HG03558 (cell line): ENCODE data around the gene CEACAM18.
"Not testable (repeated sequence)": the region's sequence is repeated elsewhere in the genome, so short reads cannot be mapped to it uniquely, and the experiment has no call there.

Source experiments
- ATAC-seq: cut with Tn5 transposase; IDR thresholded peaks from one replicate; pipeline ENCODE4 v1.9.1; 2021; ENCODE audit warnings: moderate number of reproducible peaks; ENCODE audit not compliant: unreplicated experiment; ENCODE audit errors: extremely low read depth

Gene CEACAM18

GRCh38 chr19:51488491-51488890 is 10.2 kb downstream of the CEACAM18 start:
- ATAC-seq = no peak

DNA sequence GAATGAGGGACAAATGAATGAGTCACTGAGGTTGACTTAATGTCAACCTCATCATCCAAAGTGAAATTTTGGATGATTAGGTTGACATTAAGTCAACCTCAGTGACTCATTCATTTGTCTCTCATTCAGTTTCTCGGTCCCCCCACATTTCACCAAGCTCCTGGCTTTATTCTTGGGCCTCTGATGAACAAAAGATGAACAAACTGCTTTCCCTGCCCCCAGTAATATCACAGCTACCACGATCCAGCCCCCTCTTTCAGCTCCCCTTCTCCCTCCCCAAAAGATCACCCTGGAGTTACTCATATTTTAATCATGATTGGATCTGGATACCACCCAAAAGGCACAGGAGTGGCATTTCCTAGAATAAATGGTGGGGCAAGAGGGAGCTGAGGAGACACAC is 10.8 kb downstream of the CEACAM18 start:
- ATAC-seq = no peak

DNA sequence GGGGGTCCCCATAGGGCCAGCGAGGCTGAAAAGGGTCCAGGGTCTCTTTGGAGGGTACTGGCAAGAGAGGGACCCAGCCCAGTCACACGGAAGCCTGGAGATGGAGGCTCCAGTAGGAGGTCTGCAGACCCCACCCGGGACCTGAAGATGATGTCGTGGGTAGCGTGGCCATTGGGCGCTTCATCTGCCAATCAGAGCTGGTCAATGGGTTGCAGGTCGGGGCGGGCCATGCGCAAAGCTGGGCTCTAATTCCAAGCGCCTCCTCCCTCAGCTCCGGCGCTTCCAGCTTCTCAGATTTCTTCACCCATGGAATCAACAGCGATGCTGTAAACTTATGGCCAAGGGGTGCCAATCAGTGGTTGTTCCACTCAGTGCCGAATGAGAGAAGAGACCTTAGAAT is 12.3 kb downstream of the CEACAM18 start:
- ATAC-seq = no peak

DNA sequence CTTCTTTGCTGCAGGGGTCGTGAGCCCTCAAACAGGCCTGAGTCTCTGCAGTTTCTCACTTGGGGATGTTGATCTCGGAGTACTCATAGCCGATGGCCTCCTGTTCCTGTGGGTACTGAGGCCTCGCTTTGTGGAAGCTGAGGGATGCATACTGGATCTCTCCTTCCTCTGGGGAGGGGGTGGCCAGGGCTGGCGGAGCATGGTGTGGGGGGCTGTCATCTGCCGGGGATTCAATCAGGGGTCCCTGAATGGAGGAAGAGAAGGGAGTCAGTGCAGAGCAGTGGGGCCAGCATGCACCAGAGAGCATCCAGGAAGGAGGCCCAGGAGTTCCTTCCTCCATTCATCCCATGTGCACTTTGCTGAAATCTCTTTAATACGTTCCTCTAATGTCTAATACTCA is 13.2 kb downstream of the CEACAM18 start:
- ATAC-seq = no peak

GRCh38 chr19:51493776-51494175 is 15.4 kb downstream of the CEACAM18 start:
- ATAC-seq = no peak

- no peak for ATAC-seq
Observed at GRCh38 chr19:51497666-51498065, 19.3 kb downstream of the CEACAM18 start.

- not testable (repeated sequence) for ATAC-seq
Observed at GRCh38 chr19:51500931-51501330, 22.6 kb downstream of the CEACAM18 start.

- no peak for ATAC-seq
Observed at GRCh38 chr19:51501594-51502263, 23.4 kb downstream of the CEACAM18 start, which contains the start of gene SIGLEC12. Gene SIGLEC12, minus strand, starts transcription at chr19:51501800. Its CDS starts 67 bp downstream, at chr19:51501733.

GRCh38 chr19:51503286-51503817 is 25.0 kb downstream of the CEACAM18 start:
- no peak for ATAC-seq

- no peak for ATAC-seq
Observed at GRCh38 chr19:51503896-51504295, 25.6 kb downstream of the CEACAM18 start.

DNA sequence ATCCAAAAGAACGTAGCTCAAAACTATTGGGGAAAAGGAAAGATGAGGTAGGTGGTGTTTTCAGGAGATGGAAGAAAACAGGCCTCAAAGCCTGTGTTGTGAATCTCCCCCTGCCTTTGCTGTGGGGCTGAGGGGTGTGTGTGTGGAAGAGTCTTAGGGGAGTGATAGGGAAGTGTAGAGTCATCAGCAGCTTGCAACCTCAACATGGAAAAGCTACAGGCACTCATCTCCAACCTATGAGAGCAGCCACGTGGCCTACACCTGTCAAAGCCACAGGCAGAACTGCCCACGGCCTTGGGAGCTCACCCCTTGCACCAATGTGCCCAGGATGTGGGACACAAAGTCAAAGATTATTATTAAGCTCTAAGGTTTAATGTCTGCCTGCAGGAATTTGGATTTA is 27.6 kb downstream of the CEACAM18 start:
- no peak for ATAC-seq

DNA sequence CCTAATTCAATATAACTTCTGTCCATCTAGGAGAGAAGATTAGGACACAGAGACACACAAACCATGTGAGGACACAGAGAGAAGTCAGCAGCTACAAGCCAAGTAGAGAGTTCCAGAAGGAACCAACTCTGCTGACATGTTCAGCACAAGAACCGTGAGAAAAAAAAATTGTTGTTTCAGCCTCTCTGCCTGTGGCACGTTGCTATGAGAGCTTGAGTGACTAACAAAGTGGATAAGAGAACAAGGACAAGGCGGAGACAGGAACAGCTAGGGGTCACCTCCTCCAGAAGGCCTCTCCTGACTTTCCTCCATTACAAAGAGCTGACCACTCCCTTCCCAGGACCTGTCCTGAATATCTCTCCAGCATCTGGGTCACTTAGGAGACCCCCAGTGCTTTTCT is 28.9 kb downstream of the CEACAM18 start:
- ATAC-seq = no peak

DNA sequence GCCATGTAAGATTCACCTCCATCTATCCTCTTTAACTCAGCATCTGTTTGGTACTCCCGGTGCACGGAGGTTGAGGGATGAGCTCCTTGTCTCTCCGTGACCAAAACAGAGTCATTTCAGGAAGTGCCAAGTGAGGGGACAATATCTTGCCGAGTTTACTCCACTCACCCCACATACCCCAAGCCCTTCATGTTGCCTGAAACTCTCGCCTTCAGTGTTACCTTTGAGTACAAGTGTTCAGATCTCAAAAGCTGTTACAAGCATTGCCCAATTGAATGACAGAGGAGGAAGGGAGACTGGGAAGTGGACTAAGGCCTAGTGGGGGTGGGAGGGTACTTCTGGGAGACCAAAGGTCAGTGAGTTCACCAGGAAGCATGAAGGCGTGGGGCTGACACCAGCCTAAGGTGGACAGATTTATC is 29.3 kb downstream of the CEACAM18 start:
- no peak for ATAC-seq

DNA sequence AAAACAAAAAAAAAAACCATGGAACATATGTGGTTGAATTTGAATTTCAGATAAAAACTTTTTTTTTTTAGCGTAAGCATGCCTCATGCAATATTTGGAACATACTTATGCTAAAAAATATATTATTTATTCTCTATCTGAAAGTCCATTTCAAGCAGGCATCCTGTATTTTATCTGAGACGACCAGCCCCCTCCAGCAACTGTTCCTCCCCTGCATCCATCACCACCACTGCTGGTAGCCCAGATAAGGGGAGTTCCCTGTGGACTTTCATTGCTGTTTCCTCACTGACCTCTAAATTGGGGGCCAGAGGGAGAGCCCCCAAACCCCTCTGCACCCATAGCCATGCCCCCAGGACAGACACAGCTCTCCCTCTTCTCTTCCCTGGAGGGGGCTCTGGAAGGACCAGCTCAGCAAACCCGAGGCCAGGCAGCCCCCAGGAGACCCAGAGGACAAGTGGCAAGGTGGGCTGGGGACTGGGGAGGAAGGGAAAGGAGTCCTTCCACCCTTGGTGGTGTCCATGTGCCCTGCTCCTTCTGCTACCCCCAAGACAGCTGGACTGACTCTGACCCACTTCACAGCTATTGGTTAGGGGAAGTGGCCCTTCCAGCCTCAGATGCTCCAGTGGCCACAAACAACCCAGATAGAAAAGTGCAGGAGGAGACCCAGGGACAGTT is 29.9 kb downstream of the CEACAM18 start:
- ATAC-seq = no peak

GRCh38 chr19:51509823-51510660 is 31.7 kb downstream of the CEACAM18 start:
- ATAC-seq = no peak

GRCh38 chr19:51511353-51511752 is 33.0 kb downstream of the CEACAM18 start:
- ATAC-seq = no peak

GRCh38 chr19:51513968-51514367 is 35.6 kb downstream of the CEACAM18 start:
- ATAC-seq = no peak

GRCh38 chr19:51514866-51515481 is 36.6 kb downstream of the CEACAM18 start:
- no peak for ATAC-seq

DNA sequence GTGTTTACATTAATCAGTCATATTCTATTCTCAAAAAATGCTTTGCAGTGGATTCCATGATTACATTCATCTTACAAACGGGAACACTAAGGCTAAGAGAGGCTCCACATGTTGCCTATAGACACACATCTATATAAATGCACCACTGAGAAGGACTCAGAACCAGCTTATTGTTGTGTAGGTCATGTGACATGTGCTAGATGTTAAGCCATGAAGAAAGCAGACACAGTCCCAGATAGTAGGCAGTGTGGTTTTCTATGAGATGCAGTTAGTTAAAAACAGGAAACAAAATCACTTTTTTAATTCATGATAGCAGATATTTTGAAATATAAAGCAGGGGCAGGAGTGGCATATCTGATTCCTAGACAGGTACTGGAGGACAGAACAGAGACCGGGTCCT is 42.4 kb downstream of the CEACAM18 start:
- no peak for ATAC-seq

DNA sequence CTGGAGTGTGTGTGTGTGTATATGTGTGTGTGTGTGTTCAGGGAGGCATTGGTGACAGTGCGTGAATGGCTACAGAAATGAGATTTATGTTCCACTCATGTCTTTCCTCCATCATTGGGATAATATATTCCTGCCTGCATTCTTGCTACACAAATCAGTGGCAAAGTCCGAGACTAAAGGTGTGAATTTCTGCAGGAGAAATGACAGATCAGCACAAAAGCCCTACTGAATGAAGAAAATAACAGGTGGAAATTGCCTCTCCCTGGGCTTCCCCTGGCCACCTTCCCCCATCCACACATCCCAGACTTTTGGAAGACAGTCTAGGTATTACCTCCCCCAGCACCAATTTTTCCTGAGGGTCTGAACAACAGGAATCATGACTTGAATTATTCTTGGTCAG is 43.0 kb downstream of the CEACAM18 start:
- ATAC-seq = no peak
